Activated CD8-positive, alpha-beta memory T cell treated with anti-CD3 and anti-CD28 coated beads for 24 hours (primary cell): ENCODE results near the gene ZFPL1.

Experiments
- DNase-seq: peaks from one replicate; pipeline ENCODE4 v3.0.0-alpha.2; 2020

The ZFPL1 gene

DNA sequence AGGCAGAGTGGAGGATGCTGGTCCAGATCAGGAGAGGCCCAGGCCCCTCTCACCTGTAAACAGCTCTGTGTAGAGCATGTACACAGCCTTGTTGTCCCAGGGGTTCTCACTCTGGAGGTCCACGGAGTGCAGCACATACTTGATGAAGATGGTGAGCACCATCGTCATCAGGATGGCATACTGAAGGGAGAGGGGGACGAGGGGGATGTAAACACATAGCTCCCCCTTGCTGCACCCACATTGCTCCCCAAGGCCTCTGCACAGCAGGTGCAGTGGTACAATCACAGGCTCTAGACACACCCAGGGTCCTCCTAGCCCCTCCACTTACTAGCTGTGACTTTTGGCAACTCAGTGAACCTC lies 47.4 kb downstream of the ZFPL1 start:
- DNase-seq = peak; percentile 50

DNA sequence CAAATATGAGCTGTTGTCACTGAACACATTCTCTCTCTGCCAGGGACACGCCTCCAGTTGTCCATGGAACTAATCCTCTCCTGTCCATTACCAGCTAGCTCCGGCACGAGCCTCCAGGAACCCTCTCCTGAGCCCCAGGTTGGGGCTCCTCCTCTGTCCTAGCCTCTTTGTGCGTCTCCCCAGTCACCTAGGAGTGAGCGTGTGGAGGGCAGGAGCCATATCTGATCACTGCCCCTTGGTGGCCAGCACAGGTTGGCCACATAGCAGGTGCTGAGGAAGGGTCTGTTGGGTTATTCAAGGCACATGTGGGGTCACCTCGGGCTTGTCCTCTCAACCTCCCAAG lies 47.8 kb downstream of the ZFPL1 start:
- DNase-seq = peak; percentile 50

DNA sequence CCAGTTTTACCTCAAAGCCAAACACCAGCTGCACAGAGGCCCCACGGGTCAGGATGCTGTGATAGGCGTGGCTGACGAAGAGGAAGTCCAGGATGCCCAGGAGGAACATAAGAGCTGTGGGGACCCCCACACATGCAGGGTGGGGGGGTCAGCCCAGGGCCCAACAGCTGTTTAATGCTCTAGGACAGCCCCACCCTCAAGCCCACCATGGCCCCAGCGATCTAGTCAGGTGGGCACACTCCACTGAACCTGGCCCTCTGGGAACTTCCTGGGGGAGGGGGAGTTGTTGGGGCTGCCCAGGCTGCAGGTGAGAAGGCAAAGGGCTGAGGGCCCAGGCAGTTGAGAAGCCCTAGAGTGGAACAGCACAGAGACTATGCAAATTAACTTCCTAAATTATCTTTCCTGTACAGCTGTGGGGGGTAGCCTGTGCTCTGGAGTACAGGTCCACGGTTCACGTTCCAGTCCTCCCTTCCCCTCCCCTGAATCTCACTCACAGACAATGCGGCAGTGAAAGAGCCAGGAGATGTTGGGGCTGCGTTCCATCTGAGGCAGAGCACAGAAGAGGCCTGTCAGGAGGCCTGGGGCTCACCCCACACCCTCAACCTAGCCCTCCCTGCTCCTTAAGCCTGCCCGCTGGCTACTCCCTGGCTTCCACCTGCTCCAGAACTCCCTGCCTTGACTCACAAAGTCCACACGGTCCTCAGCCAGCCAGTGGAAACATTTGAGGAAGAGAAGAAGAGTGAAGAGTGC lies 48.4 kb downstream of the ZFPL1 start:
- peak; percentile 45 for DNase-seq

DNA sequence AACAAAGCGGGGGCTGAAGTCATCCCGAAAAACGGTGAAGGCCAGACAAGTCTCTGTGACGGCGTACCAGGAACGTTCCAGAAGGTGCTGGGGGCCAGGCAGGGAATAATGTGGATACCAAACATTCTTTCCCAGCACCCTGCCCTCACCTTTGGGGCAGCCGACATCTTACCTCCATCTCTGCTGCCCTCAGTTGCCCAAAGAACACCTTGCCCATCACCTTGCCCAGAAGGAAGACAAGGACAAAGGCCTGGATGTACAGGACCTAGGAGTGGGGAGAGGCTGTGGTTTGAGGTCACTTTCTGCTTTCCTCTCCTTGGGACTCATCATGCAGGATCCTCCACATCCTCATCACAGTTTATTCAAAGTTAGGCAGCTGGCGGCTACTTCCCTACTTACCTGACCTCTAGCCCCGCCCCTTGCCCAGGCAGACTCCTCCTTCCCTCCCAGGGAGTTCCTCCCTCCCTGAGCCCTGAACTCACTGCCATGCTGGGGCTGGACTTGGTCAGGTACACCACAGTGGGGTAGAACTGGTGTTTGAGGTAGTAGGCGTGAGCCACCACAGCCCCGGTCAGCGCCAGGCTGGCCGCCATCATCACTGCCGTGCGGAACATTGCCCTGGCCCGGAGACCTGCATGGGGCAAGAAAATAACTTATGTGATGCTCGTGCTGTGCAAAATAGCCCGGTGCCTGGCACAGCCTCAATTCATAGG lies 49.1 kb downstream of the ZFPL1 start:
- peak; percentile 76 for DNase-seq

DNA sequence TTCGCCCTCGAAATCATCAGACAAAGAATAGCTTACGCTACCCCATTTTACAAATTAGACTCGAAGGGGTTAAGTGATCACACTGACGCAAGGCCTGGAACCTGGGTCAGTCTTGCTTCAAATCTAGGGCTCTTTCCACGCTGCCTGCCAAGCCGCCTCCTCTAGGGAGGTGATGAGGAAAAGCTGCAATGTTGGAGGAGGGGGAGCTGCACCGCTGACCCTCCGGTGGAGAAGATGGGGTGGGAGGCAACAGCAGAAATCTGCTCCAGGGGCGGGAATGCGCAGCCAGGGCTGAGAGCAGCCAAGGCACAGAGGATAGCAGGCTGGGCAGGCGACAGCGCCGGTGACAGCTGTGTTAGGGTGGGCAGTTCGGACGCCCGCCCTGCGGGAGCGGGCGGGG lies 49.7 kb downstream of the ZFPL1 start:
- peak; percentile 68 for DNase-seq

DNA sequence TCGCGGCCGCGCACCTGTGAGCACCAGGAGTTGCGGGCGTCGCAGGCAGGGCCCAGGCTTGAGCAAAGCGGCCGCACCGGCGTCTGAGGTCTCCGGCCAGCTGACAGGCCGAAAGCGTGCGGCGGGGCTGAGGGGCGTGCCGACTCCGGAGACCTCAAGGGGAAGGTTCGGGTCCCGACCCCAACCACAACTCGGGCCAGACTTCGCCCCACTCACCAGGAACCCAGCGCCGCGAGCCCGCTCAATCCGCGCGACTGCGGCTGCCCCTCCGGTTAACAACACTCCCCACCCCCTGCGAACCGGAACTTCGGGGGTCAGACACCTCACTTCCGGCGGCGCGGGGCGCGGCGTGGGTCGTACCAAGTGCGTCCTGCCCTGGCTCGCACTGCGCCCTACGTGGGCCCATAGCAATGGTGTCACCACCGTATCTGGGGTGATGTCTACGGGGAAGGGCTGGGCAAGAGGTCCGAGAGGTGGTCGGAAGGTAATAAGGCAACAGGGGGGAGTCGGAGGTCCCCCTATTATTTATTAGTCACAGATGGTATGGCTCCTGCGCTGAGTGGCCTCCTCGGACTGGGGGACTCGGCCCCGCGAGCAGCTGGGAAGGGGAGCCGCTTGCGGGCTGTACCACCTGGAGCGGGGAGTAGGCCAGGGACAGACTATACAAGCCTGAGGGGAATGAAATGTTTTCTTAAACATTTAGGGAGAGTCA lies 50.4 kb downstream of the ZFPL1 start, which contains the start of gene SYVN1:
TSS of gene SYVN1 (minus strand) at position 280 of the 712 bp plus-strand sequence. CDS start 918 bp downstream, outside the sequence.
- peak; percentile 98 for DNase-seq

DNA sequence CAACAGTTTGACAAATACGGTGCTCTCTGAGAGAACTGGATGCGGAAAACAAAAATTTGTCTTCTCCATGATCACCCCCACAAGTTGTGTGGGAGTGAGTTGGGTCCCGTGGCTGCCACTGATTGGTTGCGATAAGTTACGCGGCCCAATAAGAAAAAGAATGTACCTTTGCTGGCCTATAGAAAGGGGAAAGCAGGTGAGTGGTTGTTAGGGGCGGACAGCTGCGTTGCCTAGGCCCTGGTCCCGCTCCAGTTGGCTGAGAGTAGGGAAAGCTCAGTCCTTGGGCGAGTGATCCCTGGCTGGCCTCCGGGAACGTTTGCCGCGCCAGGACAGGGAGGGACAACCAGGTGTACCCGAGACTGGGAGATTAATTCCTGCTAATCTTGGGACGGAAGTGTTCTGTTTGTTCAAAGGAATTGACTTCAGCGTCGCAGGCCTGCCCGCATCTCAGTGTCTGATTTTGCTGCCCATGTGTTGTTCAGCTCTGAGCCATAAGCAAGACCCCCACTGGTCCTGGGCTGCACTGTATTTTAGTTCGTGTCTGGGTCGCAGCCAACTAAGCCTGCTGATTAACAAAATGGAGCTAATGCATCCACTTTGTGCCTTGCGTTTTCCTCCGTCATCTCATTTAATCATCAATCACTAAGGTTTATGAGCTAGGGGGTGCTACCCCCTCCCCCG lies 51.1 kb downstream of the ZFPL1 start:
- DNase-seq = peak; percentile 89

DNA sequence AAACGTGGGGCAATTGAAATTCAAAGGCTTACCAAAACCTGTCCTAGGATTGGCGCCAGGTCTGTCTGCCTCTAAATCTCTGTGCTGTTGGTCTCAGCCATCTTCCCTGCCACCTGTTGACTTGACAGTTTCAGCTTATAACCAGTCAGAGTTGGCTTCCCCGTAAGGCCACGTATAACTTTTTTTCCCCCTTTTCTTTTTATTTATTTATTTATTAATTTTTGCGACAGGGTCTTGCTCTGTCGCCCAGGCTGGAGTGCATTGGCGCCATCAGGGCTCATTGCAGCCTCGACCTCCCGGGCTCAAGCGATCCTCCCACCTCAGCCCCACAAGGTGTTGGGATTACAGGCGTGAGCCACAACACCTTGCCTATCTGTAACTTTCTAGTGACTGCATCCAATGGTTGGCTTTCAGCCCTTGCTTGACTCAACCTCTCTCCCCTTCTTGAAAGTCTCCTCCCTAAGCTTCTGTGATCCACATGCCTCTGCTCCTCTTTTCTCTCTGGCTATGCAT lies 51.7 kb downstream of the ZFPL1 start:
- no peak for DNase-seq

DNA sequence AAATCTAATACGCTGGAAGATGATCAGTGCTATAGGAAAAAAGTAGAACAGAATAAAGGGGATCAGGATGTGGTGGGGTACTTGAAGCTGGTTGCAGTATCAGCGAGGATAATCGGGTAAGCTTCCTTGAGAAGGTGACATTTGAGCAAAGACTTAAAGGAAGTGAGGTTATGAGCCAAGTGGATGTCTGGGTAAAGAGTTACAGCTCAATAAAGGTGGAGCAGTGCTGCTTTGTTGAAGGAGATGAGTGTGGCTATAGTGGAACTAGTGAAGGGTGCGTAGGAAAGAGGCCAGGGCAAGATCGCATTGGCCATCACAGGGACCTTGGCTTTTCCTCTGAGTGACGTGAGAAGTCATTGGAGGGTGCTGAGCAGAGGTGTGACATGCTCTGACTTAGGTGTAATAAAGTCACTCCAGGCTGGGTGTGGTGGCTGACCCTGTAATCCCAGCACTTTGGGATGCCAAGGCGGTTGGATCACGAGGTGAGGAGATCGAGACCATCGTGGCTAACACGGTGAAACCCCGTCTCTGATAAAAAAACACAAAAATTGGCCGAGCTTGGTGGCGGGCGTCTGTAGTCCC lies 52.6 kb downstream of the ZFPL1 start:
- no peak for DNase-seq
